Measurements from ENCODE around the gene BRME1. TPM values are rescaled to one million over a fixed set of nuclear protein-coding genes. Genes with fewer than 3 reads are reported as not detected.

Gene BRME1
- total RNA-seq, 4 donors from 2014 or later, result 2.3 to 11.8 (median 5.7) TPM

- DNase-seq (ENCODE audit: low spot score in 2 of 2), result no peak
- TF ChIP-seq POLR2A (IDR thresholded peaks at IDR 0.05), result no peak
- TF ChIP-seq CTCF (IDR thresholded peaks at IDR 0.05), result no peak
- 80 to 83% methylated on average over 2 of the region's 2 CpGs for WGBS, 2 donors
- H3K4me3 ChIP-seq (ENCODE audit: low read depth, poor library complexity, severe bottlenecking), result no peak overlapping the region
- intact Hi-C loops (cut with DNase I; ENCODE audit: low total_unique reads), result no loop called here
Measured at GRCh38 chr19:13920940-13921747, 15.2 kb upstream of the BRME1 start.

- H3K4me3 ChIP-seq (ENCODE audit: low read depth, poor library complexity, severe bottlenecking), result no peak overlapping the region
- DNase-seq (ENCODE audit: low spot score in 2 of 2), result no peak
- 100% methylated on average over 10 to 11 of the region's 11 CpGs for WGBS, 2 donors
- intact Hi-C loops (cut with DNase I; ENCODE audit: low total_unique reads), result no loop called here
- TF ChIP-seq POLR2A (IDR thresholded peaks at IDR 0.05) (no peak), CTCF (IDR thresholded peaks at IDR 0.05) (no peak)
Measured at GRCh38 chr19:13920524-13920923, 14.6 kb upstream of the BRME1 start.

- DNase-seq (ENCODE audit: low spot score in 2 of 2), result no peak
- H3K4me3 ChIP-seq (ENCODE audit: low read depth, poor library complexity, severe bottlenecking), result no peak overlapping the region
- TF ChIP-seq CTCF (IDR thresholded peaks at IDR 0.05) (no peak), POLR2A (IDR thresholded peaks at IDR 0.05) (no peak)
- WGBS, 2 donors, result 85 to 87% methylated on average over 22 to 26 of the region's 34 CpGs
- intact Hi-C loops (cut with DNase I; ENCODE audit: low total_unique reads), result no loop called here
Measured at GRCh38 chr19:13918726-13919411, 13.0 kb upstream of the BRME1 start.

GRCh38 chr19:13917888-13918406 lies 12.0 kb upstream of the BRME1 start:
- TF ChIP-seq POLR2A (IDR thresholded peaks at IDR 0.05) (no peak), CTCF (IDR thresholded peaks at IDR 0.05) (no peak)
- DNase-seq (ENCODE audit: low spot score in 2 of 2), result no peak
- intact Hi-C loops (cut with DNase I; ENCODE audit: low total_unique reads), result no loop called here
- 87 to 88% methylated on average over 14 of the region's 14 CpGs for WGBS, 2 donors
- no peak overlapping the region for H3K4me3 ChIP-seq (ENCODE audit: low read depth, poor library complexity, severe bottlenecking)

GRCh38 chr19:13914777-13915176 lies 8.9 kb upstream of the BRME1 start:
- intact Hi-C loops (cut with DNase I; ENCODE audit: low total_unique reads), result no loop called here
- DNase-seq (ENCODE audit: low spot score in 2 of 2), result no peak
- no peak for TF ChIP-seq POLR2A (IDR thresholded peaks at IDR 0.05)
- no peak for TF ChIP-seq CTCF (IDR thresholded peaks at IDR 0.05)
- WGBS, 2 donors, result 78 to 83% methylated on average over 3 of the region's 3 CpGs
- no peak overlapping the region for H3K4me3 ChIP-seq (ENCODE audit: low read depth, poor library complexity, severe bottlenecking)

Data from lower leg skin (tissue), 4 donors.